ENCODE results near the gene SLC22A12.

SLC22A12 gene

DNA sequence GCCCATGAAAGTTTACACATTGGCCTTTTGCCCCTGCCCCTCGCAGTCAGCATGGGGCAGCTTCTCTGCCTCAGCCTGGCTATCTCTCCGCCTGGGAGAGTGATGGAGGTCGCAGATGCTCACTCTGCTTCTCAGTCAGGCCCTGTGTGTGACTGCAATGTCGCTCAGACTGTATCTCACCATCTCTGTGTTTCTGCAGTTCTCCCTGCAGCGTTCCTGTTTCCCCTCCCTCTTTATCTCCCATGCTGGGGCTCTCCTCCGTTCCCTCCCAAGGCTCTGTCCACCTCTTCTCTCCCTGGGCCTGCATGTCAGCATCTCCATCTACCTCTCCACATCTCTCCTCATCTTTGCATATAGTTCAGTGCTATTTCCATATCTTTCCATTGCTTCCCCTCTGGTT, 38.1 kb downstream of the SLC22A12 start:
- no peak for DNase-seq

DNA sequence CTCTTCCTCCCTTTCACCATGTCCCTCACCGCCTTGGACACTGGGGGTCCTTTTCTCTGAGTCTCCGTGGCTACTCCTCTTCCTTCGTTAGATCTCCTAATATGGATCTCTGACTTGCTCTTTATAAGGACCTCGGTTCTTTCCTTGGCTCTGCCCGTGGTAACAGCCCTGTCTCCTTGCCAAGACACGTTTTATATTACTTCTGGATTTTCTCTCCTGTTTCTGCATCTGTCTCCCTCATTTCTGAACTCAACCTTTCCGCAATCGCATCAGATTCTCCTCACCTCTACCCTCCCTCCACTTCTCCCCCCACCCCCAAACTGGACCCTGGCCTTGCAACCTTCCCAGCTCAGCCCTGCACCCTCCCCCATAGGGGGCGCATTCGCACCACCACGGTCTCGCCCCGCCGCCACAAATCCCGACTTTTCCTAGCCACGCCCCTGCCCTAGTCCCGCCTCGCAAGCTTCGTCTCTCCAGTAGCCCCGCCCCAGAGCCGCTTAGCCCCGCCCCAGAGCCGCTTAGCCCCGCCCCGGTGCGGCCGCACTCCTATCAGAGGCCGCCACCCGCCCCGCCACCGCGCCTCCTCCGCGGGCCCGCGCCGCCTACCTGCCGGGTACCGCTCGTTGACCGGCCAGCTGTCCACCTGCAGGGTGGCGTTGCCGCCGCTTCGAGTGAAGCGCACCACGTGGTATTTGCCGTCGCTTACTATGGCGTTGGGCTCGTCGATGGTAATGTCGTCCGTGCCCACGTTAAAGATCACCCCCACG, 39.0 kb downstream of the SLC22A12 start:
- DNase-seq: no peak

DNA sequence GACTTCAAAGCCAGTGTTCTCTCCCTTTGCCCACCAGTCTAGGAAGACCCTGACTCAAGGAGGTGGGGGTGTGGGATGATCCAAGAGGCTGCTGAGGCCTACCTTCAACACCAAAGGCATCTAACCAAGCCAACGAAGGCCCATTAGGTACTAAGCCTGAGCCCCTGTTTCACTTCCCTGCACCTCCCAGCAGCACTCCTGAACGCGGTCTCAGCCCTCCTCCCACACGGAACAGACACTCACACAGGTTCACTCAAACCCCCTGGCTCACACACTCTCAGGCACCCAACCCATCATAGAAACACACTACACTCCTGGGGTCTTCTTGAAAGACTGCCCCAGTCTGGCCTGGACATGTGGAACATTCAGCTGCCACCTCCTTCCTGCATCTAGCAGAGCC, 40.7 kb downstream of the SLC22A12 start:
- no peak for DNase-seq

- DNase-seq: no peak
These were observed 41.2 kb downstream of the SLC22A12 start for GRCh38 chr11:64632237-64632636.

- no peak for DNase-seq
These were observed 41.6 kb downstream of the SLC22A12 start for GRCh38 chr11:64632654-64633053.

DNA sequence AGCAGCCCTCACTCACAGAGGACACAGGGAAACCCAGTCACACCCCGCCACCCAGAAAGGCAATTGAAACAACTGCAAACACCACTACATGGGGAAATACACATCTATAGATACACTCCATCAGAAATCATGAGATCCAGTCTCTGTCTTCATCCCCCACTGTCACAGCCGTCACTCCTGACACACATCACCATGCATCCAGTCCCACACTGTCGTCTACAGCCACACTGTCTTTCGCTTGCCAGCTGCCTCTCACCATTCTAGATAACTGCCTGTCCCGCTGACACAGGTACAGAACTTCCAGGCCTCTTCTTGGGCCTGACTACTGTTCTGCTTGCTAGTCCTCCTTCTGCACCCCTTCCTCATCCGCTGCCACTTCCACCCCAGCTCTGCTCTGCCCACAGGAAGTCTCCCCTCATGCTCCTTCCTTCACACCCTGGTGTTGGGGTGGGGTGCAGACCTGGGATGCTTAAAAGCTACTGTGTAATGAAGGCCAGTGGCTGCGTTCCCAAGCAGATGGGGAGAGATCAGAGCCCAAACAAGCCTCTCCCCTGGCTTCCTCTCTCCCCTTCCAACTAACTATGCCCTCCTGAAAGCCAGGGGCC, 42.6 kb downstream of the SLC22A12 start:
- DNase-seq: no peak

GRCh38 chr11:64637334-64638017, 46.5 kb downstream of the SLC22A12 start:
- DNase-seq: no peak

- DNase-seq: peak in 2 of 3 experiments; percentile 87
These were observed 47.1 kb downstream of the SLC22A12 start for GRCh38 chr11:64638018-64638665.

DNA sequence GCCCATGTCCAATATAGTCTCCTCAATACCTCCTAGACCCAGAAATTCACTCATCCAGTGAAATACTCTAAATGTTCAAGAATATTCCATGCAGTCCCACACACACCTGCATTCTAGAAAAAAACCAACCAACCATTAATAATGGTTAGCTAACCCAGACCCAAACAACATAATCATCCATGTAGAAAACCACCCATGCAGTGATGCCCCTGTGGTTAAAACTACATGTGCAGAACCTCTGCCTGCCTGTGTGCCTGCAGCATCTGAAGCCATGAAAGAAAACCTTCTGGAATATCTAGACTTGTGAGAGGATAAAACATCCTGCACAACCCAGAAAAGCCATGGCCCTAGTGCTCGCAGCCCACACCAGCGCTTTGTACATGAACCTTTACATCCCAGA, 47.8 kb downstream of the SLC22A12 start:
- DNase-seq: no peak

DNA sequence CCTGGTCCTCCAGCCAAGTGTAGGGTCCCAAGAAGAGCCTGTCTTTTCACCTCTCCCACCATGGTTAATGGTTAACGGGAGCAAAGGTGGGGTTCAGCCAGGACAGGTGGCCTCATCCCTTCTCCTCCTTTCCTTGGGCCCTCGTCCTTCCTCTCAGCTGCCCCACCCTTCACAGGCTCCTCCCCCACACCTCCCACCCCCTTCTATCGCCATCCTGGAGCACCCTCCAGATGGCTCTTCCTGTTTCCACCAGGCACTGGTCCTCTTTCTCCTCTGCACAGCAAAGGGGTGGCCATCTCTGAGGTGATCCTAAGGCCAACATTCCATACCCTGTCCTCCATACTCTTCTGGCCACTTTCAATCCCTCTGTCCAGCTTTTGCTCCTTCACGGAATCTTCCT, 48.9 kb downstream of the SLC22A12 start:
- no peak for DNase-seq

DNA sequence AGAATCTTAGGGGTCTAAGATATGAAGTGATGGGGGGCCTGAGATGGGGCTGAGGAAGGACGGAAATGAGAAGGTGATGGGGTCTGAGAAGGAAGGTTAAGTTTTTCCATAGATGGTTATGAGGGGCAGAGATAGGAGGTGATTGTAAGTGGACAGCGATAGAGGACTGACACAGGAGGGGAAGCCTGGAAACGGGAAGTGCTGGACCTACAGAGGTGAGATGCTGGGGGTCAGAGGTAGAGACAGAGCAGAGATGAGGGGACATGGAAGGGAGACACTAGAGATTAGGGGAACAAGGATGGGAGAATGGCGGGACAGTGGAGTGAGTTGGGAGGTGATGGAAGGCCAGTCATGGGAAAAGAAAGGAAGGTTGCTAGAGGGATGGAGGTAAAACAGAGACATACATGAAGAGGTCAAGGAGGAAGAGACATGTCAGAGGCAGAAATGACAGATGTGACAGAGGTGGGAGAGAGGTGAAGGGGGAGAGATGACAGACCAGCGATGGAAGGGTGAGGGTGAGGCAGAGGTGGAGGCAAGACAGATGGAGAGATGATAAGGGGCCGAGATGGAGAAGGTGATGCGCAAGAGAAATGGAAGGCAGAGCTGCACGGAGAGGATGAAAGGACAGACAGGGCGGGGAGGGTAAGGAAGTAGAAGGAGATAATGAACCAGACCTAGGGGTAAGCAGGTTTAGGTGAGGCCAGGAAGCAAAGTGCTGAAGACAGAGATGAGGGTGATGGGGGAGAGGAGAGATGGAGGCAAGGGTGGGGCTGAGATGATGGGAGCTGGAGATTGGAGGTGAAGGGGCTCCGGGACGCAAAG, 50.8 kb downstream of the SLC22A12 start:
- peak in 1 of 3 experiments; percentile 48 for DNase-seq

GRCh38 chr11:64642418-64642735, 51.4 kb downstream of the SLC22A12 start:
- peak in 2 of 3 experiments; percentile 45 to 48 for DNase-seq

- DNase-seq: peak in 2 of 3 experiments; percentile 64 to 78
These were observed 51.8 kb downstream of the SLC22A12 start for GRCh38 chr11:64642871-64643255.

DNA sequence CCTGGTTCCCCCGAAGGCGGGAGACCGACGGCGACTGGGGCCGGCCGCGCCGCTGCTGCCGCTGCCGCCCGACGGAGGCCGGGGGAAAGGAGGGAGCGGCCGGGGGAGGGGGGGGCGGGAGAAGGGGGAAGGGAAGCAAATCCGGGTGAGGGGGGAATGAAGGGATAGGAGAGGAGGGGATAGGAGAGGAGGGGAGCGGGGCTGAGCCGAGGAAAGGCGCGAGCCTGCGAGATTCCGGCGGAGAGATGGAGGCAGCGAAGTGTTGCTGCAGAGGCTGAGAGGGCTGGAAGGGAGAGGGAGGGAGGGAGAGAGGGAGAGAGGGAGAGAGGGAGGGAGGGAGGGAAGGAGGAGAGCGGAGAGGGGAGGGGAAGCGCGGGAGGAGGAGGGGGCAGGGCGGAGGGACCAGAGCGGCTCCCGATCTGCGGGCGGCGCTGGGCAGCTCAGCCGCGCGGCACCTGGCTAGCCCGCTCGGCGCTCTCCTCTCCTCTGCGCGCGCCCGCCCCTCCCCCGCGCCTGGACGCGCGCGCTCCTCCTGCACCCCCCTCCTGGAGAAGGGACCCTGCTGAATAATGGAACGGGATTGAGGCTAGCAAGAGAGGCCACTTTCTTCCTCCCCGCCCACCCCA, 52.3 kb downstream of the SLC22A12 start:
- peak in 2 of 3 experiments; percentile 82 to 83 for DNase-seq

DNA sequence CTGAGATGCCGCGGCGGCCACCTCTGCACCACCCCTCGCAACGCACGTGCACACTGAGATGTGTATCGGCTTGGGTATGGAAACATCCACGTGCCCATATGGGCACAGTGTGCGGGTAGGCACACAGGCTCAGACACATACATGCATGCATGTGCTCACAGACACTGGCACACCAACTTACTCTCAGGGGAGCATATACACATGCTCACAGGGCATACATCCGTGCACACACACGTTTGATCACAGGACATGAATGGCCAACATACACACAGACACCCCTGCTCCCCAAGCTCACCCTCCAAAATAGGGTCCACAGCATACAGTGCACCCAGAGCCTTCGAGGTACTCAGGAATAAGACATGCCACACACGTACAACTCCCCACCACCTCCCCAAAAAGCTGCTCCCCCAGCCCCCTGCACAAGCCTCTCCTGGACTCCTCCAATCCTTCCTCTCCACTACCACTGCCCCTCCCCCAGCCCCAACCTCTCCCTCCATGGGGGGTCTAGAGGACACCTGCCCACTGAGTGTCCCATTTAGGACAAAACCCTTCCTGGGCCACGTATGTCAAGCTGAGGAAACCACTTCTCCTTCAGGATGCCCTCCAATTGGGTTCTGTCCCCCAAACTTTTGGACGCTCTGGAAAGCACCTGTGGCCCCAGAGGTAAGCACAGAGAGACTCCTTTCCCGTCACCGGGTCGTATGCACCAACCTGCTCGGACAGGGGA, 53.1 kb downstream of the SLC22A12 start:
- peak in 2 of 3 experiments; percentile 80 for DNase-seq

GRCh38 chr11:64644647-64645275, 53.7 kb downstream of the SLC22A12 start:
- peak in 2 of 3 experiments; percentile 13 to 47 for DNase-seq

GRCh38 chr11:64647019-64647779, 56.2 kb downstream of the SLC22A12 start:
- DNase-seq: no peak

- no peak for DNase-seq
These were observed 57.5 kb downstream of the SLC22A12 start for GRCh38 chr11:64648551-64648950.

DNA sequence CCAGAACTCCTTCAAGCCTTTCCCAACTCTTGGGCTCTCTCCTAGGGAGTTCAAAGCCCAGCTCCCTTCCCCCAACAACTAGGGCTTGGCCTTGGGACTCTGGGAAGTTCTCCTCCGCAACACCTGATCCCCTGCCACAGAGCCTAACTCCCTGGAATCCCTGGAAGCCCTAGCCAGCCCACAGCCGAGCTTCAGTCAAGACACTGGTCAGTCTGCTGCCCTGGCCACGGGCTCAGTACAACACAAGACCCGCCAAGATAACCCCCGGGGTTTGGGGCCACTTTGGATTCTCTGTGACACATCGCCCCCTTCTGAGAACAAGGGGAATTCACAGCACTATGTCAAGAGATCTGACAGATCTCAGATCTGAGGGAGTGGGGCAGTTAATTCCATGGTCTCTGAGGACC, 58.3 kb downstream of the SLC22A12 start:
- DNase-seq: peak in 1 of 3 experiments; percentile 35

DNA sequence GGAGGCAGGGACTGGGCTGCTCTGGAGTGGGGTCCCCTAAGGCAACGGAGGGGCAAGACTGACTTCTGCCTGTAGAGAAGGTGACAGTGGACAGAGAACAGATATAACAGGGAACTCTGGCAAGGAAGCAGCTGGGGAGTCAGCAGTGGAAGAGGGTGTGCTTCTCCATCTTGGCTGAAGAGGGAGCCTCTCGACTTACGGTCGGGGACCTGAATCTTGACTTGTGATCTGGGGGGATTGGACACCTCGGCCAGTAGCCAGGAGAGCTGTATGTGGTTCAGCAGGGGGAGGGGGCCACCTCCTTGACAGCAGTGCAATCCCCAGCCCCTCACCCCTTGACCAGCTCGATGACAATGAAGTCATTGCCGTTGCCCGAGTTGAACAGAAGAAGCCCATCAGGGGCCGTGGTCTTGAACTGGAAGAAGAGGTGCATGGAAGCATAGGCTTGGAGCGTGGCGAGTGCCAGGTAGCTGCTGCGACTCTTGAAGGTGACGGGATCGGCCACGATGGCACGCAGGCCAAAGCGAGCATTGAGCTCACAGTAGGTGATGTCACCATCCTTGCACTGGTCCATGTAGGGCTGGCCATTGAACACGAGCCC, 60.0 kb downstream of the SLC22A12 start:
- DNase-seq: peak in 1 of 3 experiments; percentile 9
